Stimulated activated CD8-positive, alpha-beta memory T cell treated with anti-CD3 and anti-CD28 coated beads, Interleukin-15, amount 100 ng/mL, for 1 hour (primary cell): ENCODE data around the gene MAN1C1.
"Not testable (repeated sequence)": the region's sequence is repeated elsewhere in the genome, so short reads cannot be mapped to it uniquely, and the experiment has no call there.

Experiments used
- DNase-seq: peaks from one replicate; pipeline ENCODE4 v3.0.0-alpha.2; 2020; ENCODE audit warnings: low read depth

Gene MAN1C1

DNA sequence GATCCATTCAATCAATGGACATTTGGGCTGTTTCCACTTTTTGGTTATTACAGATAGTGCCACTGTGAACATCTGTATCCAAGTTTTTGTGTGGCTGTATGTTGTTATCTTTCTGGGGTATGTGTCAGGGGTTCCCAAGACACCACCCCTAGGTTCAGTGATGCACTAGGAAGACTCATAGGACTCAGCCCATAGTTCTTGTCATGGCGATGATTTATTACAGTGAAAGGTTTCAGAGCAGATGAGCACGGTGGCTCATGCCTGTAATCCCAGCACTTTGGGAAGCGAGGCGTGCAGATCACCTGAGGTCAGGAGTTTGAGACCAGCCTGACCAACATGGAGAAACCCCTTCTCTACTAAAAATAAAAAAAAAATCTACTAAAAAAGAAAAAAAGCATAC is 64.1 kb downstream of the MAN1C1 start:
- no peak for DNase-seq

DNA sequence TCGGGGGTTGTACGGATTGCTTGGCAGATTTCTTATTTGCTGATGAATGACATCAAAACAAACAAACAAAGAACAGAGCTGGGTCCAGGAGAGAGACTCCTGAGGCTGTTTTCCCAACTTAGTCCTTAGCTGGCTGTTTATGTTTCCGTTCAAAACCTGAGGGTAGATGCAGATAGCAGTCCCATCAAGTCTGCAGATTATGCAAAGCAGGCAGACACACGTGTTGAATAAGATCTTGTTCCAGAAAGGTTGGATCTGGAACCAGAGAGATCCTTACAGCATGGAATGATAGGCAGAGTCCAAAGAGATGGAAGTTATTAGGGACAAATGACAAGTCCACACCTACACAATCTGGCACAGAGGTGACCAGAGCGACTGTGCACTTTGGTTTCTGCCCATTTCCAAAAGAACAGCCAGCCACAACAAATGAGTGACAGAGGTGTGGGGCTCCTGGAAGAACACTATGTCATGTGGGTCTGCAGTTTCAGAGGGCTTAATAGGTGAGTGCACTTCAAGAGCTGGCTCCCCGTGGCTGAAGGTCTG is 65.5 kb downstream of the MAN1C1 start:
- no peak for DNase-seq

DNA sequence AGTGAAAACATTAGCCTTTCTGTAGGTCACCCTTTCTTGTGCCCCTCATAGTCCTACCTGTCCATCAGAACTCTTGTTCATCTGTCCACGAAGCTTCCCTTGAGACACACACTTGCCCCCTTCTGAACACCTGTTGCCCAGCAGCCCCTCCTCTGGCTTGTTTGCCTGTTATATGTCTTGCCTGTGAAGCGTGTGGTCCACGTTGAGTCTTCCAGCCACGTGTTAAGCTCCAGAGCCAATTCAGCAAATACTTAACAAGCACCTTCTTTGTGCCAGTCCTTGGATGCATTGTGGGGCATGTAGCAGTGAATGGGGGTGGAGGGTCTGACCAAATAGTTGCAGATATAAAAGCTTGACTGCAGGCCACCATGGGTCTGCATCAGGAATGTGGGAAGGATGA is 66.6 kb downstream of the MAN1C1 start:
- DNase-seq = no peak

DNA sequence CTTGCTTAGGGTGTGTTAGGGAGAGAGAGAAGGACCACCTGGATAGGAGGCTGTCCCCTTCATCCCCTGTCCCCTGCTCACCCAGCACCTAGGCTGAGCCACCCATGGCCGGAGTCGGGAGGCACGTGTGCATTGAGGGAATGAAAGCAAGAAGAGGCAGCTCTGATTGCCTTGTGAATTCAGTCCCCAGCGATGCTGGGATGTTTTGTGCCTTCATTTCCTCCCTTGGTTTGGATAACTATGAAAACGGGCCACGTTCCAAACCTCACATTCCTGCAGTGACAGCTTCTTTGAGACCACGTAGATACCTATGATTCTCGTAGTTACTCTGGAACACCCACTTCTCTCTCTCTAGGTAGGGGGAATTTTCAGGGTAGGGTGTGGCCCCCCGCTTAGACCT is 67.1 kb downstream of the MAN1C1 start:
- no peak for DNase-seq

DNA sequence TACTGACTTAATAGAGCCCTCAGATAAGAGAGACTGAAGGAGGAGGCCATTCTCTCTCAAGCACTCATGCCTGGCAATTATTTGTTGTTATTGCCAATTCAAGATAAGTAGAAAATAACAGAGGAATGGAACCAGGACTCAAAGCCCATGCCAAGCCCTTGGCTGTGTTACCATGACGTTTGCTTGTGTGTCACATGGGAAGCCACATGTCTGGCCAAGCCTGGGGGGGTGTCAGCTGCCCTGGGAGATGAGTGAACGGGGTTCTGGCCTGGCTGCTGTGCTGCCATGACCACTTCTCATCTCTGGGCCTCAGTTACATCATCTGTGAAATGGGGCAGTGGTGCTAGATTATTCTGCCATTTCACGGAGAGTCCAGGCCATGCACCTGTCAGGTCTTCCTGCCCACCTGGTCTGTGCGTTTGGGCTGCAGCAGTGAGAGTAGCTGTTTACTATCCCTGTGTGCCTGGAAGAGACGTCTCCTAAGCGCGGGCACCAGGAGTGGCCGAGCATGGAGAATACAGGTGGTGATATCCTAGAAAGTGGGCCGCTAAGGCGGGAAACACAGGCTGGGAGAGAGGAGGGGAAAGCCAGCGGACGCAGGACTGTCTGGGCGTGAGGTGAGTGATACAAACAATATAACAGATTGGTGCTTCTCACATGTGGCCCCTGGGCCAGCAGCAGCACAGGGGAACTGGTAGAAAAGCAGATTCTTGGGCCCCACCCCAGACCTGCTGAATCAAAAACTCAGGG is 67.8 kb downstream of the MAN1C1 start:
- DNase-seq = no peak

DNA sequence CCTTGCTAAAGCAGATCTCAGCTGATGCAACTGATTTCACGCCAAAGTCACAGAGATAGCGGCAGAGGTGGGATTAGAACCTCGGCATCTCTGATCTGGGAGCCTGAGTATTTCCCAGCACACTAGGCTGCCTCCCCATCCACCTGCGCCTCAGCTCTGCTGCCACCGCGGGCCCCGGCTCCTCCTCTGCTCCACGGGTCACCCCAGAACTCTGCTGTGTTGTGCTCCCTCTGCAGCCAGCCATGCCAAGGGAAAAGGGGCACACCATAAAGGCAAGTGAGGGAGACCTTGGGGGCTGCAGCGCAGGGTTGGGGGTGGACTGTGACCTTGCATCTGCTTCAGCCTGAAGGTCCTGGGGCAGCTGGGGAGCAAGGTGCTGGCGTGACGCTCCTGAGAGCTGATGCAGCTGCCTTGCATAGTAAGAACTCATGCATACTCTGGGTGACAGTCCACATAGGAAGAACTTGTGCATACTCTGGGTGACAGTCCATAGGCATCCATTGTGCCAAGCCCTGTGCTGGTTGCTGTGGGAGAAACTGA is 68.7 kb downstream of the MAN1C1 start:
- no peak for DNase-seq

DNA sequence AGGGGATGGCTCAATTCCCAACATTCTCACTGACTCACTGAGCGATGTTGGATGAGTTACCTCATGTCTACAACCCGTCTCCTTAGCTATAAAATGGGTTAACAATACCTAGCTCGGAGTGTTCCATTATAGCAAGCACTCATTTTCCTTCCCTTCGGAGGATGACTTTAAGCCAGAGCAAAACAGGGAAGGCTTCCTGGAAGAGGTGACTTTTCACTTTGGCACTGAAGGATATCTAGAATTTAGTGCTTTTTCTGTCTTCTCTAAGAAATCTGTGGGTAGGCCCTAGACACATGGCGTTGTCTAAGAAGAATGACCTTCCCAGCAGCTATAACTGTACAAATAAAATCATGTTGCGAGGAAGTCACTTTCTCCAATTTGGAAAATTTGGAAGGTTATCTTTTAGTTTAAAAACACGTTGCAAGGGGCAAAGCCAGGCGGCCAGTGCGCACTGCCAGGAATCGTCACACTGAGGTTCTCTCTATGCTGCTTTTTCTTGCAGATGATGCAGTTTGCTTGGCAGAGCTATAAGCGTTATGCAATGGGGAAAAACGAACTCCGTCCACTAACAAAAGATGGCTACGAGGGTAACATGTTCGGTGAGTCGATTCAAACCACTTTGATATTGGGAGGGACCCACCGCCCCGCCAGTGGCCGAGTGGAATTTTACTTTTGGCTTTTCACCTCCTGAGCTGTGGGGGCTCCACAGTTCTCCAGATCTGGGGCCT is 69.5 kb downstream of the MAN1C1 start:
- no peak for DNase-seq

DNA sequence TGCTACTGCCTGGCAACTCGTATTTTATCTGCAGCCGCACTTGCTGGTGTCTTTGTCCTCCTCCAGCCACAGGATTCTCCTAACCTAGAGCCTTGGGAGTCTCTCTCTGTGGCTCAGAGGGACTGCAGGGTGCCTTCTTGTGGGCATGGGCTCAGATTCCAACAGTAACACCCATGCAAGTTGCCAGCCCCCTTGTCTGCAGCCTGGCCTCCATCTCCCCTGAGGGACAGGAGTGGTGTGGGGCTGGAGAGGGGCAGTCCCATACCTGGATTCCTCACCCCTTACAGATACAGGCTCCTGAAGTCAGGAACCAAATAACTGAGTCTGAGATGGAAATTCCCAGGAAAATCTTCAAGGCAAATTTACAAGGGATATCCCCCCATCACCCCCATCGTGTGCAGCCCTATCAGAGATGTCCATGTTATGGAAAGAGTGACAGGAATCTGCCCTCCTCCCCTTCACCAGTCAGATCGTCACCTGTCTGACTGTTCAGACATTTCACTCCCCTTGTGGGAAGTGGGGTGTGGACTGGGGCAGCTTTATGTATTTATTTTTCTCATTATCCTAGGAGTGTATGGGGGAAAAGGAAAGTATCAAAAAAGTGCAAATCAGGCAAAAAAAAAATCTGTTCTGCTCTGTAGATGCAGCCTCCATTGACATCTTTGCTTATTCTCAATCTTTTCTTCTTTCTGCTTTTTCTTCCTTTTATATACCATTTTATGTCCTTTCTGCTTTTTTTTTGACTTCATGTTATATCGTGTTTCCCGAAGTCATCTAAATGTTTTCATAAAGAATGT is 70.8 kb downstream of the MAN1C1 start:
- no peak for DNase-seq

DNA sequence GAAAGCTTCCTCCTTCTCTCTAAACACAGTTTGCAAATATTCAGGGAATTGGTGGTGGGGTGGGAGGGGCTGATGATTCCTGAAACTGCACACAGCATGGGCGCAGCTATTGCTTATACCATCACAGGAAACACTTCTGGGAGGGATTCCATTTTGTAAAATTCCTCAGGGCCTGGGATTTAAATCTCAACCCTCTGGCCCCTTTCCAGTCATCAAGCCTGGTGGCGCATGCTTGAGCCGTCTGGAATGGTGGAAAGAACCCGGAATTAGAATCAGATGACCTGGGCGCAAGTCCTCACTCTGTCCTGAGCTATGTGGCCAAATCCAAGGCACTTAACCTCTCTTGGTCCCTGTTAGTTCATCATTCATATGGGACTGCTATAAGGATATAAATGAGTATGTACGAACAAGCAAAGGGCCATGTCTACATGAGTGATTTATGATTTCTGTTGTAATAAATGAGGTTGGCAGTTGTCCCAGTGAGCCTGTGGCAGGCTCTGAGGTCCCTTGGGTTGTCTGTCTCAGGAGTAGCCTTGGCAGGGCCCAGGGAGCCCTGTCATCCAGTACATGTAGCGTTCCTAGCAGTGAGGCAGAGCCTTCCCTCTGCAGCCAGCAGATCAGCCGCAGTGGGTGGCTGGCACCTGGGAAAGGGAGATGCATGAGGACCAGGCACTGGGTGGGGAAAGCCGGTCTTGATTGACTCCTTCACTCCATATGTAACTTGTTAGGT is 72.0 kb downstream of the MAN1C1 start:
- DNase-seq = no peak

DNA sequence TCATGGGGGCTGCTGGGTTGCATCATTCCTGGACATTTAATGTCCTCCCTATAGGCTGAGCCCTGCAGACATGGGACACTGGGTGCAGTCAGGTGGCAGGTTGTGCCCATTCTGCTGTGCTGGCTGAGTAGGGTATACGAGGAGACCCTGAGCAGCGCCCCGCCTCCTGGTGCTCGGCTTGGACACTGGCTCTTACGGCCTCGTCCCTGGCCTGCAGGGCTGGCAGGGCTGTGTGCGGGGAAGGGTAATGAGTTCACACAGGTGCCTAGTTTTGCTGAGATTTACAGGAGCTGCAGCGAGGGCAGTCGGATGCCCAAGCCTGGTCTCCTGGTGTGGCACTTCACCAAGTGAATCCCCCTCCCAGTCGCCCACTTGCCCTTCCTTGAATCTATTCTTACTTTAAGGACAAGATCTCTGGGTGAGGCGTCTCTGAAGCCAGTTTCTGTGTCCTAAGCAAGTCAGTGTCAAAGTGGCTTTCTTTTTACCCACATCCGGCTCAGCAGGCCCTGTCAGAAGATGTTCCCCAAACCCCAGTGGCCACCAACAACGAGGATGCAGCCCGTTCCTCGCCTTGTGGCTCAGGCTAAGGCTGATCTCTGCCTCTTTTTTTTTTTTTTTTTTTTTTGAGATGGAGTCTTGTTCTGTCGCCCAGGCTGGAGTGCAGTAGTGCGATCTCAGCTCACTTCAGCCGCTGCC is 73.2 kb downstream of the MAN1C1 start:
- DNase-seq = no peak

DNA sequence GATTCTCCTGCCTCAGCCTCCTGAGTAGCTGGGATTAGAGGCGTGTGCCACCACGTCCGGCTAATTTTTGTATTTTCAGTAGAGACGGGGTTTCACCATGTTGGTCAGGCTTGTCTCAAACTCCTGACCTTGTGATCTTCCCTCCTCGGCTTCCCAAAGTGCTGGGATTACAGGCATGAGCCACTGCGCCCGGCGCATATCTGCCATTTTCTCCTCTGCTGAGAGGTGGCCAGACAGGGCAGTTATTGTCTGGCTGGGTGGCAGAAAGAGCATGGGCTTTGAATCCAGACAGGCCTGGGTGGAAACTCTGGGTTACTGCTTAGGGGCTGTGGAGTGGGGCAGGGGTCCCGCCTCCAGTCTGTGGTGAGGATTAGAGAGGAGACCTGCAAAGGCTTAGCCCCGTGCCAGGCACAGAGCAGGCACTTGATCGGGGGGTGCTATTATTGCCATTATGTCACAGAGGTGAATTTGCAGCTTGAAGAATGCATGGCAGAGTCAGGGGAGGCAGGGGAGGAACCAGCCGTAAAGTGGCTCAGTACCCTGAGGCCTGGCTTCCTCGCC is 73.9 kb downstream of the MAN1C1 start:
- DNase-seq = no peak

DNA sequence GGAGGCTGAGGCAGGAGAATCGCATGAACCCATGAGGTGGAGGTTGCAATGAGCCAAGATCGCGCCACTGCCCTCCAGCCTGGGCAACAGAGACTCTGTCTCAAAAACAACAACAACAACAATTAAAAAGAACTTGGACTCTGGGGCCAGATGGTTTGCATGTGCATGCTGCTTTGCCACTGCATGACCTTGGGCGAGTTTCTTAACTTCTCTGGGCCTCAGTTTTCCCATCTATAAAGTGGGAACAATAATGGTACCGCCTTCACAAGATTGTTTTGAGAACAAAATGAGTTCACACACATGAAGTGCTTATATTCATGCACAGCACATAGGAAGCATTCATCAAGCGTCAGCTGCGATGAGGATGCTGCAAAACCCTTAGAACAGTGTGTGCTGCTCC is 74.6 kb downstream of the MAN1C1 start:
- no peak for DNase-seq

DNA sequence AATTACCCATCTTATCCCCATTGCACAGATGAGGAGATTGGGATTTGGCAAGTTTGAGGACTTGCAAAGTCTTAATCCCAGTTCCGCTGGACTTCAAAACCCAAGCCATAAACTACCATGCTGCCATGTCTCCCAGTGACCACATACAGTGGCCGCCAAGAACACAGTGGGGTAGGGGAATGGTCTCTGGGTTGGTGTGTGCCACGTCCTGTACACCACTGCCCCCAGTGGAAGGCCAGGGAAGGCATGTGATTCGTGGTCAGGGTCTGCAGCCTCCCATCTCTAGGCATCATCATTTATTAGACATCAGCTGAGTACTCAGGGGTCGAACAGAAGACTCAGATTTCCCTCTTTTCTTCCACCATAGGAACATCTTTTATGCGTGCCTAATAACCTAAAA is 76.0 kb downstream of the MAN1C1 start:
- DNase-seq = no peak

DNA sequence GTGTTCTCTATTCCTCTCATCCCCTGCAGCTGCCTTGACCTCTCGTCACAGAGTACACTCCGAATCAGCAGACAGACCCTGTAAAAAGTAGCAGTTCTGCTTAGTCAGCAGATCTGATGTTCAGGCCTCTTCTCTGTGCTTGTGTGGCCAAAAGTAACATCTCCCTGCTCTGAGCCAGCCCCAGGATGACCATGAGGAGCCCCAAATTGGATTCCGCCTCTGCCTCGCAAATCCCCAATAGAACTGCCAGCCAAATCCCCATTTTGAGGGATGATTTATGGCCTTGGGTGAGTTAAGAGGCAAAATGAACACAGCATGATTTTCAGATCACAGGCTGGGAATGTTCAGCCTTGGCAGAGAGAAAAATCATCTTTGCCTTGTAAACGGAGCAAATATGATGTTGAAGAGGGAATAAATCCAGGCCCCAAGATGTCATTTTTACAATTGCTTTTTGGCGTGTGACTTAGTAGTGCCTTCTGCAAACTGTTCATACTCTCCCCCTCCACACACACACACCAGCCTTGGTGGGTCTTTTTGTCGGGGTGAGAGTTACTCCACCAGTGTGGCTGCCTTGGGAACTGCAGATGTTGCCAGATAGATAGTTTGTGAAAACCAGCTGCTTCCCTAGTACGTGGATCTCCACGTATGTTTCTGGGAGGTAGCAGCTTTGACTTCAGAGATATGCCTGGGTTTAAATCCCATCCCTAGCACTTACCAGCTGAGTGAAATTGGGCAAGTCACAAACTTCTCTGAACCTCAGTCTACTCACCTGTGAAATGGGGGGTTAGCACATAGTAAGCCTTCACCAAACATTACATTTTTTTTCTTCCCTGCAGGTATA is 77.8 kb downstream of the MAN1C1 start:
- no peak for DNase-seq

DNA sequence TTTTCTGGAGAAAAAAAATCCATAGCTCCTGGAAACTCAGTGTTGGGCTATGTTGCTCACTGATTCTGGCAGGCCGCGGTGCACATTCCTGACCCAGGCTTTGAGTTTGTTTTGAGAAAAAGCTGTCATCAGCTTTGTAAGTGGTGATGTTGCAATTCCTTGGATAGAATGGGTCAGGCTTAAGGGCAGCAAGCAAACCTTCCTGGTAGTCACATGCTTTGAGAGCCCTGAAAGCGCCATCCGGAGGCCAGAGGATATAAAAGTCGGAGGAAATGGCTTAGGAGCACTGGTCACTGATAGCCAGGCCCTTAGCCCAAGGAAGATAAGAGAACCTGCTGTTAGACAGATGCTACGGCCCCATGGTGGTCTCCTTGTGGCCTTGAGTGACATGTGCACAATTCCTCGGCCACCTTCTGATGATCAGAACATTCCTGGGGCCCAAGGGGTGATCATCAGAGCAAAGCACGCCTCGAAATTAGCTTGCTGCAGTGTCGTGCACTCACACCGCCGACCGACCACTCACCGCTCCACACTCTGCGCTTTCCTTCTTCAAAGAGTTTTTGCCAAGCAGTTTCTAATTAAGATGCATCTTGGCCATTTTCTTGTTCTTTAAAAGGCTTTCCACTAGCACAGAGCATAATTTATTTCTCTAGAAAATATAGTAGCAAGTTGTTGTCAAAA is 78.6 kb downstream of the MAN1C1 start:
- DNase-seq = no peak

DNA sequence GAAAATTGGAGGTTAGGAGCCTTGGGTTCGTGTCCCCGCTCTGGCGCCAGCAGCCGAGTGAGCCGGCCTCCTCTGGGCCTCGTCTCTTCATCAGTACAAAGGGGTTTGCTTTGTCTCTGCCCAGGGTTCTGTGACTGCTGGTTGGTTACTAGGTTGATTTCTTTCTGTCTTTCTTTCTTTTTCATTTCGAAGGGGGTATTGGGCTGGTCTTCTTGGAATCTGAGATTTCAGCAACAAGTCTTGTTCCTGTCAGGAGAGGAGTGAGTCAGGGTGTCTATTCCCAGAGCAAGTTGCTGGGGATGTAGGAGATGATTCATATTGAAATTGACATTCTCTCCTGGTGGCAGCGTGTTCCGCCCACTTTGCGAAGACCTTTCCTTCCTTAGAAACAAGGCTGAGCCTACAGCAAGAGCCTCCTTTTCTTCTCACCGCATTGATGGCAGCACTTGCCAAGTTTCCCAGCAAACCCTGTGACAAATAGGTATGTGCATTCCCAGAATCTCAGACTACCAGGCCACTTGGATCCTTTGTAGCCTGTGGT is 79.2 kb downstream of the MAN1C1 start:
- no peak for DNase-seq

DNA sequence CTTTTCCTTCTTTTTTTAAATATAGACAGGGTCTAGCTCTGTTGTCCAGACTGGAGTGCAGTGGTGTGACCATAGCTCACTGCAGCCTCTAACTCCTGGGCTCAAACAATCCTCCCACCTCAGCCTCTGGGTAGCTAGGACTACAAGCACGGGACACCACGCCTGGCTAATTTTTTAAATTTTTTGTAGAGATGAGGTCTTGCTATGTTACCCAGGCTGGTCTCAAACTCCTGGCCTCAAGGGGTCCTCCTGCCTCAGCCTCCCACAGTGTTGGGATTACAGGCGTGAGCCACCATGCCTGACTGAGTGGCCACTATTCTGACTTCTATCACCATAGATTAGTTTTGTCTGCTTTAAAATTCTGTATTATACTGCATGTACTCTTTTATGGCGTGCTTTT is 80.1 kb downstream of the MAN1C1 start:
- not testable (repeated sequence) for DNase-seq

DNA sequence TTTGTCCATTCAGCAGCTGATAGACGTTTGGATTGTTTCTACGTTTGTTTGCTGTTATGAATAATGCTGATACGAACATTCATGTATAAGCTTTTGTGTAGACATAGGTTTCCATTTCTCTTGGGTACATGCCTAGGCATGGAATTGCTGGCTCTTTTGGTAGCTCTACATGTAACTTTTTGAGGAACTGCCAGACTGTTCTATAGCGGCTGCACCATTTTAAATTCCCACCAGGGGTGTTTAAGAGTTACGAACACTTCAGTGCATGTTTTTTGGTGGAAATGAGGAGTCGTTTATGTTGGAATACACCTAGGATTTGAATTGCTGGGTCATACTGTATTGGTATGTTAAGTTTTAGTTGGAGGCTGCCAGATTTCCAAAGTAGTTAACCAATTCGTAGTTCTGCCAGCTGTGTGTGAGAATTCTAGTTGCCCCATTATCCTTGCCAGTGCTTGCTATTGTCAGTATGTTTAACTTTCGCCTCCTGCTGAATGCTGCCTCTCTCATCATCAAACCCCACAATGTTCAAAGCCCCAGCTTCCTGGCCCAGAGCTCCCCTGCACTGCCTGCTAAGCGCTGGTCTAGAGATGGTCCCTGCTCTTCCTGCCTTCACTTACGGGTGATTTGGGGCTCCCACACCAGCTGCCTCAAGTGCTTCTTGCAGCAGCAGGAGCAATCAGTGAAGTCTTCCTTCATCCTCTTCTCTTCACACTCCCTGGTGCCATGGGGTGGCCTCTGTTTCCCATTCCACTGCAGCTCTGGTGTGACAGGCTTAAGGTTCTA is 81.0 kb downstream of the MAN1C1 start:
- no peak for DNase-seq
